Testis (tissue), 3 donors: ENCODE results near the gene FAM50B. TPM values are rescaled to one million over a fixed set of nuclear protein-coding genes. Genes with fewer than 3 reads are reported as not detected.

ENCODE experiments used
- DNase-seq: peaks from one replicate; pipeline ENCODE4 v3.0.0-alpha.2; 2019
- H3K27ac ChIP-seq, 2 donors: fragments of 200-600 bp; sonication (generic); one replicate each; pipeline ENCODE4 v1.5.1; 2019
- H3K27me3 ChIP-seq: fragments of 200-600 bp; sonication (generic); one replicate; pipeline ENCODE4 v1.5.1; 2019
- H3K36me3 ChIP-seq: fragments of 200-600 bp; sonication (generic); one replicate; pipeline ENCODE4 v1.5.1; 2017; ENCODE audit warnings: low read depth; ENCODE audit errors: missing control alignments
- H3K4me1 ChIP-seq: fragments of 200-600 bp; sonication (generic); one replicate; pipeline ENCODE4 v1.5.1; 2019
- H3K4me3 ChIP-seq, 2 donors: fragments of 200-600 bp; sonication (generic); one replicate each; pipeline ENCODE4 v1.5.1; 2017 to 2019
- H3K9me3 ChIP-seq: fragments of 200-600 bp; sonication (generic); one replicate; pipeline ENCODE4 v1.5.1; 2017
- POLR2A ChIP-seq: fragments of 450-650 bp; IDR thresholded peaks from one replicate; pipeline ENCODE4 v1.6.1; 2017; ENCODE audit warnings: antibody characterized with exemption, mild to moderate bottlenecking, moderate library complexity
- WGBS, 2 donors: methylation state at CpG; one replicate each; pipeline ENCODE4 v1.1.5; 2018; 5-methylcytosine and 5-hydroxymethylcytosine counted together
- intact Hi-C: fragments of 100-400 bp; cut with DNase I; formaldehyde crosslinking; loops from one replicate; pipeline ENCODE4 v1.15.1; 2023; ENCODE audit warnings: low total_unique reads
- polyA plus RNA-seq: library from polyadenylated mRNA; stranded (reverse); fragments of 350-450 nt; fragmentation: Illumina TruSeq; extraction: RNeasy Lipid Tissue Mini Kit (QIAGEN cat#74804); gene quantifications from one replicate; pipeline ENCODE4 v1.2.3, GENCODE V29; 2014; ENCODE audit warnings: low read depth, low replicate concordance; ENCODE audit not compliant: insufficient read depth
- total RNA-seq, 2 donors: library from RNA; depleted of rRNA; stranded (reverse); fragments of >200 nt; gene quantifications; one replicate each; pipeline ENCODE4 v1.2.3, GENCODE V29; 2016
- TF ChIP-seq, protein P1 (sequence below), 3 experiments: fragments of 450-650 bp in 2 of 3; fragments of 200-600 bp in 1 of 3; sonication (generic) in 1 of 3; IDR thresholded peaks; one replicate each; pipeline ENCODE4 v1.5.1; 2016 to 2019; ENCODE audit warnings: antibody characterized with exemption in 3 of 3, mild to moderate bottlenecking in 2 of 3, moderate library complexity in 1 of 3

The FAM50B gene
- total and polyA plus RNA-seq, 3 donors from 2014 or later, result 24.5 to 38.6 (median 27.4) TPM

GRCh38 chr6:3885262-3886036 lies 36.3 kb downstream of the FAM50B start:
- peaks cover 4% of the 10 kb centered on the region for H3K4me1 ChIP-seq
- intact Hi-C loops, result no loop called here
- no peaks in the 10 kb centered on the region for H3K9me3 ChIP-seq
- TF ChIP-seq POLR2A, result no peak
- TF ChIP-seq, protein P1, sequence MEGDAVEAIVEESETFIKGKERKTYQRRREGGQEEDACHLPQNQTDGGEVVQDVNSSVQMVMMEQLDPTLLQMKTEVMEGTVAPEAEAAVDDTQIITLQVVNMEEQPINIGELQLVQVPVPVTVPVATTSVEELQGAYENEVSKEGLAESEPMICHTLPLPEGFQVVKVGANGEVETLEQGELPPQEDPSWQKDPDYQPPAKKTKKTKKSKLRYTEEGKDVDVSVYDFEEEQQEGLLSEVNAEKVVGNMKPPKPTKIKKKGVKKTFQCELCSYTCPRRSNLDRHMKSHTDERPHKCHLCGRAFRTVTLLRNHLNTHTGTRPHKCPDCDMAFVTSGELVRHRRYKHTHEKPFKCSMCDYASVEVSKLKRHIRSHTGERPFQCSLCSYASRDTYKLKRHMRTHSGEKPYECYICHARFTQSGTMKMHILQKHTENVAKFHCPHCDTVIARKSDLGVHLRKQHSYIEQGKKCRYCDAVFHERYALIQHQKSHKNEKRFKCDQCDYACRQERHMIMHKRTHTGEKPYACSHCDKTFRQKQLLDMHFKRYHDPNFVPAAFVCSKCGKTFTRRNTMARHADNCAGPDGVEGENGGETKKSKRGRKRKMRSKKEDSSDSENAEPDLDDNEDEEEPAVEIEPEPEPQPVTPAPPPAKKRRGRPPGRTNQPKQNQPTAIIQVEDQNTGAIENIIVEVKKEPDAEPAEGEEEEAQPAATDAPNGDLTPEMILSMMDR (IDR thresholded peaks at IDR 0.05), result no peak
- H3K27me3 ChIP-seq, result no peaks in the 10 kb centered on the region
- H3K27ac ChIP-seq, result no peak overlapping the region
- WGBS, 2 donors, result 89 to 93% methylated on average over 9 of the region's 9 CpGs
- no peaks in the 10 kb centered on the region for H3K36me3 ChIP-seq
- H3K4me3 ChIP-seq, result no peak overlapping the region
- DNase-seq, result no peak

- no peak overlapping the region for H3K27ac ChIP-seq
- no peaks in the 10 kb centered on the region for H3K36me3 ChIP-seq
- peak; percentile 41 for DNase-seq
- TF ChIP-seq, protein P1 (IDR thresholded peaks at IDR 0.05), result peak; percentile 16 to 35 (median 26)
- no peak for TF ChIP-seq POLR2A
- H3K9me3 ChIP-seq, result no peaks in the 10 kb centered on the region
- peaks cover 4% of the 10 kb centered on the region for H3K4me1 ChIP-seq
- intact Hi-C loops, result no loop called here
- no peak overlapping the region for H3K4me3 ChIP-seq
- 59 to 70% methylated on average over 9 of the region's 9 CpGs for WGBS, 2 donors
- H3K27me3 ChIP-seq, result no peaks in the 10 kb centered on the region
Measured at GRCh38 chr6:3887150-3887700, 38.1 kb downstream of the FAM50B start.

DNA sequence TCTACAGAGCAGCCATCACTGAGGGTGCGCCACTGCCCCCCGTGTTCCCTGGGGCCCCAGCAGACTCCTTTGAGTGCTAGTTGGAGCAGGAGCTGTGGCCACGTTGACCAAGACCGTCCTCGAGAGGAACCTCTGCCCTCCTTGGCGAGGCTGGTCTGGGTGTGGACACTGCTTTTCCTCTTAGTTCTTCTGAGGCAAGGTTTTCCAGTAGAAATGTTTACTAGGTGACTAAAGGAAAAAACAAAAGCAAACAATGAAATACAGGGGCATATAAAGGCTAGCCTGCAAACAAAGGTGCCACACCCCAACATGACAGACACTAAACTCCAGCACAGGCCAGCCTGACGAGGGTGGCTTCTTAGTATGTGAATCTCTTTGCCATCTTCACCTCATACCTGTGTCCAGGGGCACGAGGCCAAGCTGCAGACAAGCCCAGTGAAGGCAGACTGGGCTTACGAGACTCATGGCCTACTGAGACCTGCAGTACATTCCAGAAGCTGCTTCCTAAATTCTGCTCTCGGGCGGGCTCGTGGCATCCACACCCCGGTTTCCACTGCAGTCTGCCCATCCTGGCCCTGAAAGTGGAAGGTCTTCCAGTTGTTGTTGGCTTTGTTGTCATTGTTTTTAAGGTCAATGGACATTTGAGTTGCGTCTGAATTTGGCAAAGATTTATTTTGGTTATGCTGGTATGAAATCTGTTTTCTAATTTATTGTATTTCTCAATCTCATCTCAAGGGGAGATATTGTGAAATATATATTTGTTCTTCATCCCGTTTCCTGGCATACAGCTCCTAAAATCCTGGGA lies 39.2 kb downstream of the FAM50B start:
- no peak for DNase-seq
- WGBS, 2 donors, result 88 to 92% methylated on average over 13 to 15 of the region's 15 CpGs
- Histone ChIP-seq H3K27ac (no peak overlapping the region), H3K4me1 (peaks cover 4% of the 10 kb centered on the region), H3K36me3 (no peaks in the 10 kb centered on the region), H3K9me3 (no peaks in the 10 kb centered on the region), H3K27me3 (no peaks in the 10 kb centered on the region), H3K4me3 (no peak overlapping the region)
- TF ChIP-seq, protein P1 (IDR thresholded peaks at IDR 0.05), result no peak
- no peak for TF ChIP-seq POLR2A
- intact Hi-C loops, result no loop called here

DNA sequence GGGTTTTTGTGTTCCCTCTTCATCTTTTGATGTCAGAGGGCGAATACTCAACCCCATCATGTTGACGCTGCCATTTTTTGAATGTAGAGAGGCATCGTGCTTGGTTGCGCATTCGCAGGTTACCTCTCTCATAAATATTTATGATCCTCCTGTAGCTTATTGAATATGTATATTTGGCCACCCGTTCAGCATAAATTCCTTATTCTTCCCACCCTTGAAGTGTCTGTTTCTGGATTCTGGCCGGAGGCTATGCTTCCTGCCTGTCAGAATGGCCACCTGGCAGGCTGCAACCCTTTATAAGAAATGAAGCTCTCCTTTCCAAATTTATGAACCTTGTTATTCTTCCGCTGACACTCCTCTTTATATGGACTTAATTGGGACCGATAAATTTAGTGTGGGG lies 40.9 kb downstream of the FAM50B start:
- 88 to 94% methylated on average over 9 of the region's 9 CpGs for WGBS, 2 donors
- intact Hi-C loops, result no loop called here
- Histone ChIP-seq H3K4me1 (no peaks in the 10 kb centered on the region), H3K36me3 (no peaks in the 10 kb centered on the region), H3K9me3 (no peaks in the 10 kb centered on the region), H3K27ac (no peak overlapping the region), H3K27me3 (no peaks in the 10 kb centered on the region), H3K4me3 (no peak overlapping the region)
- no peak for DNase-seq
- TF ChIP-seq, protein P1 (IDR thresholded peaks at IDR 0.05), result no peak
- no peak for TF ChIP-seq POLR2A
